Muscle layer of duodenum (tissue), 2 donors: ENCODE data around the gene PRPSAP1.

Source experiments
- H3K27ac ChIP-seq: one replicate; pipeline ENCODE4 v1.7.0; 2013; ENCODE audit warnings: mild to moderate bottlenecking, low read length
- H3K27me3 ChIP-seq: one replicate; pipeline ENCODE4 v1.7.0; 2013; ENCODE audit warnings: low read depth, mild to moderate bottlenecking, control low read depth, low read length
- H3K36me3 ChIP-seq, 2 donors: one replicate each; pipeline ENCODE4 v1.7.0; 2013; ENCODE audit warnings: low read length in 2 of 2, control low read depth in 1 of 2, mild to moderate bottlenecking in 1 of 2; ENCODE audit not compliant: insufficient read depth in 2 of 2, control insufficient read depth in 1 of 2
- H3K4me1 ChIP-seq, 2 donors: one replicate each; pipeline ENCODE4 v1.7.0; 2013; ENCODE audit warnings: low read length in 2 of 2, mild to moderate bottlenecking in 2 of 2, control low read depth in 1 of 2, moderate library complexity in 1 of 2; ENCODE audit not compliant: insufficient read depth in 2 of 2, control insufficient read depth in 1 of 2
- H3K4me3 ChIP-seq, 2 donors: one replicate each; pipeline ENCODE4 v1.7.0; 2013; ENCODE audit warnings: low read length in 2 of 2, low read depth in 1 of 2, mild to moderate bottlenecking in 1 of 2
- H3K9me3 ChIP-seq, 2 donors: one replicate each; pipeline ENCODE4 v1.7.0; 2013; ENCODE audit warnings: low read length in 2 of 2, control low read depth in 1 of 2, mild to moderate bottlenecking in 1 of 2; ENCODE audit not compliant: control insufficient read depth in 1 of 2
- donor health status: healthy.

Gene PRPSAP1

GRCh38 chr17:76353599-76354316, at the start of gene PRPSAP1:
Gene PRPSAP1 (minus strand): TSS chr17:76353916. CDS start chr17:76353703, 213 bp downstream.
- Histone ChIP-seq H3K4me1 (peaks cover 0 to 13% of the 10 kb centered on the region in 2 donors), H3K4me3 (peak within 1 kb of the TSS; percentile 72 to 94), H3K36me3 (no peaks in the 10 kb centered on the region), H3K27ac (peak within 1 kb of the TSS; percentile 80), H3K27me3 (no peaks in the 10 kb centered on the region), H3K9me3 (no peaks in the 10 kb centered on the region)

- peaks cover 47 to 51% of the 10 kb centered on the region in 2 donors for H3K36me3 ChIP-seq
These were observed 49.0 kb upstream of the PRPSAP1 start for GRCh38 chr17:76402711-76403110.

GRCh38 chr17:76399175-76400172, 45.8 kb upstream of the PRPSAP1 start:
- no peak overlapping the region for H3K27ac ChIP-seq
- no peaks in the 10 kb centered on the region for H3K27me3 ChIP-seq
- H3K36me3 ChIP-seq = peaks cover 50 to 73% of the 10 kb centered on the region in 2 donors
- H3K9me3 ChIP-seq = no peaks in the 10 kb centered on the region
- peaks cover 0 to 6% of the 10 kb centered on the region in 2 donors for H3K4me1 ChIP-seq
- no peak overlapping the region for H3K4me3 ChIP-seq

More at GRCh38 chr17:76402711-76403110, 49.0 kb upstream of the PRPSAP1 start:
- no peak overlapping the region for H3K27ac ChIP-seq
- H3K4me3 ChIP-seq = no peak overlapping the region
- no peaks in the 10 kb centered on the region for H3K9me3 ChIP-seq
- no peaks in the 10 kb centered on the region for H3K27me3 ChIP-seq
- peaks cover 0 to 17% of the 10 kb centered on the region in 2 donors for H3K4me1 ChIP-seq

- H3K9me3 ChIP-seq = no peaks in the 10 kb centered on the region
- H3K27ac ChIP-seq = no peak overlapping the region
- no peak overlapping the region for H3K4me3 ChIP-seq
- H3K36me3 ChIP-seq = peaks cover 48 to 74% of the 10 kb centered on the region in 2 donors
- no peaks in the 10 kb centered on the region for H3K27me3 ChIP-seq
- H3K4me1 ChIP-seq = peaks cover 0 to 4% of the 10 kb centered on the region in 2 donors
These were observed 44.9 kb upstream of the PRPSAP1 start for GRCh38 chr17:76398523-76399174.

- Histone ChIP-seq H3K27ac (no peak overlapping the region), H3K36me3 (peaks cover 46 to 76% of the 10 kb centered on the region in 2 donors), H3K27me3 (no peaks in the 10 kb centered on the region)
These were observed 44.2 kb upstream of the PRPSAP1 start for GRCh38 chr17:76397687-76398522.

GRCh38 chr17:76397184-76397583, 43.5 kb upstream of the PRPSAP1 start:
- Histone ChIP-seq H3K36me3 (peaks cover 43 to 70% of the 10 kb centered on the region in 2 donors), H3K4me1 (peaks cover 0 to 4% of the 10 kb centered on the region in 2 donors), H3K27me3 (no peaks in the 10 kb centered on the region), H3K9me3 (no peaks in the 10 kb centered on the region), H3K4me3 (no peak overlapping the region), H3K27ac (no peak overlapping the region)

More at GRCh38 chr17:76397687-76398522, 44.2 kb upstream of the PRPSAP1 start:
- Histone ChIP-seq H3K4me1 (peaks cover 0 to 4% of the 10 kb centered on the region in 2 donors), H3K4me3 (no peak overlapping the region), H3K9me3 (no peaks in the 10 kb centered on the region)

GRCh38 chr17:76395980-76396379, 42.3 kb upstream of the PRPSAP1 start:
- peaks cover 44 to 72% of the 10 kb centered on the region in 2 donors for H3K36me3 ChIP-seq
- no peaks in the 10 kb centered on the region for H3K9me3 ChIP-seq
- H3K27me3 ChIP-seq = no peaks in the 10 kb centered on the region
- no peak overlapping the region for H3K27ac ChIP-seq
- peaks cover 0 to 4% of the 10 kb centered on the region in 2 donors for H3K4me1 ChIP-seq
- no peak overlapping the region for H3K4me3 ChIP-seq

GRCh38 chr17:76394166-76394565, 40.5 kb upstream of the PRPSAP1 start:
- H3K27ac ChIP-seq = no peak overlapping the region
- no peaks in the 10 kb centered on the region for H3K27me3 ChIP-seq
- no peaks in the 10 kb centered on the region for H3K9me3 ChIP-seq
- no peak overlapping the region for H3K4me3 ChIP-seq
- peaks cover 28 to 63% of the 10 kb centered on the region in 2 donors for H3K36me3 ChIP-seq
- peaks cover 0 to 4% of the 10 kb centered on the region in 2 donors for H3K4me1 ChIP-seq

GRCh38 chr17:76391200-76391715, 37.5 kb upstream of the PRPSAP1 start:
- Histone ChIP-seq H3K36me3 (peaks cover 17 to 45% of the 10 kb centered on the region in 2 donors), H3K27me3 (no peaks in the 10 kb centered on the region), H3K9me3 (no peaks in the 10 kb centered on the region), H3K27ac (no peak overlapping the region), H3K4me3 (no peak overlapping the region), H3K4me1 (peaks cover 0 to 5% of the 10 kb centered on the region in 2 donors)

- H3K27ac ChIP-seq = no peak overlapping the region
- H3K27me3 ChIP-seq = no peaks in the 10 kb centered on the region
- peaks cover 13 to 40% of the 10 kb centered on the region in 2 donors for H3K36me3 ChIP-seq
- H3K4me3 ChIP-seq = no peak overlapping the region
- no peaks in the 10 kb centered on the region for H3K9me3 ChIP-seq
- peaks cover 0 to 13% of the 10 kb centered on the region in 2 donors for H3K4me1 ChIP-seq
These were observed 36.3 kb upstream of the PRPSAP1 start for GRCh38 chr17:76390003-76390421.
